HL-60 (cell line): ENCODE results near the gene TTC21A.

Source experiments
- DNase-seq, 2 experiments: peaks; one replicate each; pipeline ENCODE4 v3.0.0-alpha.2; 2010 to 2020; ENCODE audit warnings: low read depth in 1 of 2, low spot score in 1 of 2
- H3K27ac ChIP-seq: fragments of 250-450 bp; sonication (Bioruptor Pico); replicated peaks from 2 replicates; pipeline ENCODE4 v1.5.1; 2020; ENCODE audit warnings: mild to moderate bottlenecking, moderate library complexity
- H3K27me3 ChIP-seq: fragments of 250-450 bp; sonication (Bioruptor Pico); 2 replicates; pipeline ENCODE4 v1.5.1; 2021; ENCODE audit warnings: mild to moderate bottlenecking, moderate library complexity; ENCODE audit not compliant: insufficient read depth, poor library complexity, severe bottlenecking
- H3K4me3 ChIP-seq: replicated peaks from 2 replicates; pipeline ENCODE4 v1.5.1; 2011; ENCODE audit warnings: mild to moderate bottlenecking, control low read depth, low read length; ENCODE audit not compliant: insufficient read depth
- CTCF ChIP-seq: IDR thresholded peaks from one replicate; pipeline ENCODE4 v1.5.1; 2011; ENCODE audit warnings: low read length, control low read depth, inconsistent platforms; ENCODE audit not compliant: insufficient read depth
- GABPA ChIP-seq: IDR thresholded peaks from 2 replicates; pipeline ENCODE4 v1.6.1; 2012; ENCODE audit warnings: low read depth
- POLR2AphosphoS5 ChIP-seq: IDR thresholded peaks from 2 replicates; pipeline ENCODE4 v1.6.1; 2012; ENCODE audit warnings: low read depth
- REST ChIP-seq: IDR thresholded peaks from 2 replicates; pipeline ENCODE4 v1.6.1; 2012; ENCODE audit warnings: low read depth; ENCODE audit not compliant: insufficient replicate concordance
- SPI1 ChIP-seq: IDR thresholded peaks from 2 replicates; pipeline ENCODE4 v1.6.1; 2012; ENCODE audit warnings: low read depth, mild to moderate bottlenecking, borderline replicate concordance

Gene TTC21A

GRCh38 chr3:39132096-39133092 lies 24.9 kb downstream of the TTC21A start:
- H3K27me3 ChIP-seq: no peaks in the 10 kb centered on the region
- TF ChIP-seq CTCF (no peak), GABPA (no peak), SPI1 (no peak), REST (no peak), POLR2AphosphoS5 (no peak)
- no peak overlapping the region for H3K4me3 ChIP-seq
- no peak overlapping the region for H3K27ac ChIP-seq
- DNase-seq: no peak

- no peak for TF ChIP-seq REST
- TF ChIP-seq CTCF: no peak
- no peak for TF ChIP-seq POLR2AphosphoS5
- no peak for TF ChIP-seq SPI1
- TF ChIP-seq GABPA: no peak
- H3K27ac ChIP-seq: no peak overlapping the region
- no peaks in the 10 kb centered on the region for H3K27me3 ChIP-seq
- no peak for DNase-seq
- no peak overlapping the region for H3K4me3 ChIP-seq
Observed at GRCh38 chr3:39133093-39133490, 25.6 kb downstream of the TTC21A start.

GRCh38 chr3:39133822-39134221 lies 26.3 kb downstream of the TTC21A start:
- no peak overlapping the region for H3K4me3 ChIP-seq
- no peak overlapping the region for H3K27ac ChIP-seq
- no peak for DNase-seq
- no peaks in the 10 kb centered on the region for H3K27me3 ChIP-seq
- no peak for TF ChIP-seq POLR2AphosphoS5
- TF ChIP-seq REST: no peak
- TF ChIP-seq CTCF: no peak
- TF ChIP-seq GABPA: no peak
- TF ChIP-seq SPI1: no peak
